ENCODE results near the gene SIRT3.

The SIRT3 gene

GRCh38 chr11:207208-207862, 28.8 kb downstream of the SIRT3 start, which contains the start of the genes BET1L and RIC8A:
Gene BET1L, minus strand, starts transcription at chr11:207399. Its CDS starts 78 bp downstream, at chr11:207321.
Gene RIC8A, plus strand, starts transcription at chr11:207708. Its CDS starts 1,147 bp downstream, at chr11:208855.
- Histone ChIP-seq H3K9me3 (replicated peaks; ENCODE audit: insufficient read depth, low read length) (no peaks in the 10 kb centered on the region), H4K20me1 (ENCODE audit: insufficient read depth, low read length) (no peaks in the 10 kb centered on the region; the same call in 1 of the 2 replicates), H3K36me3 (replicated peaks; ENCODE audit: insufficient read depth, low read length) (peaks cover 9% of the 10 kb centered on the region; the same call in 1 of the 2 replicates), H3K27me3 (replicated peaks; ENCODE audit: insufficient read depth, low read length) (no peaks in the 10 kb centered on the region), H3K9me2 (replicated peaks; ENCODE audit: insufficient read depth, low read length) (no peaks in the 10 kb centered on the region), H3F3A (ENCODE audit: insufficient read depth, low read length) (peaks cover 10% of the 10 kb centered on the region), H3K9ac (ENCODE audit: low read length) (peak within 1 kb of the TSS; percentile 98), H3K4me2 (ENCODE audit: low read depth, low read length) (peak within 1 kb of the TSS; percentile 97), H3K4me1 (ENCODE audit: low read length) (peaks cover 16% of the 10 kb centered on the region), H3K4me3 (ENCODE audit: low read length) (peak within 1 kb of the TSS; percentile 97), H2AFZ (ENCODE audit: low read length) (peak within 1 kb of the TSS; percentile 72), H3K79me2 (ENCODE audit: low read length) (peaks cover 61% of the 10 kb centered on the region), H3K27ac (ENCODE audit: low read length) (peak within 1 kb of the TSS; percentile 100)
- TF ChIP-seq CTCF (IDR thresholded peaks at IDR 0.05; ENCODE audit: low read length), result no peak
- TF ChIP-seq EZH2phosphoT487 (IDR thresholded peaks at IDR 0.05; ENCODE audit: low read length), result no peak
- no peak for TF ChIP-seq EZH2 (optimal IDR thresholded peaks at IDR 0.05; ENCODE audit: low read depth, low read length)
- DNase-seq, result peak; percentile 97

- TF ChIP-seq CTCF (IDR thresholded peaks at IDR 0.05; ENCODE audit: low read length), result no peak
- TF ChIP-seq EZH2phosphoT487 (IDR thresholded peaks at IDR 0.05; ENCODE audit: low read length), result no peak
- no peak for TF ChIP-seq EZH2 (optimal IDR thresholded peaks at IDR 0.05; ENCODE audit: low read depth, low read length)
- Histone ChIP-seq H3K9ac (ENCODE audit: low read length) (peak overlapping the region; percentile 98), H2AFZ (ENCODE audit: low read length) (peak overlapping the region; percentile 52; the same call in 1 of the 2 replicates), H3K9me2 (replicated peaks; ENCODE audit: insufficient read depth, low read length) (no peaks in the 10 kb centered on the region), H3K4me3 (ENCODE audit: low read length) (peak overlapping the region; percentile 97), H4K20me1 (ENCODE audit: insufficient read depth, low read length) (no peaks in the 10 kb centered on the region; the same call in 1 of the 2 replicates), H3K4me2 (ENCODE audit: low read depth, low read length) (peak overlapping the region; percentile 72), H3K36me3 (replicated peaks; ENCODE audit: insufficient read depth, low read length) (peaks cover 9% of the 10 kb centered on the region; the same call in 1 of the 2 replicates), H3K79me2 (ENCODE audit: low read length) (peaks cover 60% of the 10 kb centered on the region), H3K27me3 (replicated peaks; ENCODE audit: insufficient read depth, low read length) (no peaks in the 10 kb centered on the region), H3F3A (ENCODE audit: insufficient read depth, low read length) (peaks cover 10% of the 10 kb centered on the region), H3K27ac (ENCODE audit: low read length) (peak overlapping the region; percentile 100; the same call in 1 of the 2 replicates), H3K4me1 (ENCODE audit: low read length) (peaks cover 16% of the 10 kb centered on the region), H3K9me3 (replicated peaks; ENCODE audit: insufficient read depth, low read length) (no peaks in the 10 kb centered on the region)
- no peak for DNase-seq
Observed at GRCh38 chr11:206526-207207, 29.5 kb downstream of the SIRT3 start.

- Histone ChIP-seq H3K36me3 (replicated peaks; ENCODE audit: insufficient read depth, low read length) (peaks cover 2% of the 10 kb centered on the region; the same call in 1 of the 2 replicates), H3K9ac (ENCODE audit: low read length) (peak overlapping the region; percentile 98; the same call in 1 of the 2 replicates), H3K4me1 (ENCODE audit: low read length) (peaks cover 16% of the 10 kb centered on the region), H3K4me2 (ENCODE audit: low read depth, low read length) (peak overlapping the region; percentile 72), H3K27ac (ENCODE audit: low read length) (no peak overlapping the region), H3K79me2 (ENCODE audit: low read length) (peaks cover 54% of the 10 kb centered on the region), H3K9me3 (replicated peaks; ENCODE audit: insufficient read depth, low read length) (no peaks in the 10 kb centered on the region), H2AFZ (ENCODE audit: low read length) (no peak overlapping the region), H4K20me1 (ENCODE audit: insufficient read depth, low read length) (no peaks in the 10 kb centered on the region; the same call in 1 of the 2 replicates), H3K9me2 (replicated peaks; ENCODE audit: insufficient read depth, low read length) (no peaks in the 10 kb centered on the region), H3F3A (ENCODE audit: insufficient read depth, low read length) (peaks cover 10% of the 10 kb centered on the region), H3K4me3 (ENCODE audit: low read length) (peak overlapping the region; percentile 97), H3K27me3 (replicated peaks; ENCODE audit: insufficient read depth, low read length) (no peaks in the 10 kb centered on the region)
- TF ChIP-seq EZH2 (optimal IDR thresholded peaks at IDR 0.05; ENCODE audit: low read depth, low read length) (no peak), CTCF (IDR thresholded peaks at IDR 0.05; ENCODE audit: low read length) (no peak), EZH2phosphoT487 (IDR thresholded peaks at IDR 0.05; ENCODE audit: low read length) (no peak)
- no peak for DNase-seq
Observed at GRCh38 chr11:206002-206384, 30.1 kb downstream of the SIRT3 start.
